Amniotic epithelial cell (primary cell): ENCODE data around the gene TSSK3.
A peak's percentile ranks its signal among the peaks of the same experiment; 100 is the strongest.

Experiments
- DNase-seq: peaks from one replicate; pipeline ENCODE4 v3.0.0-alpha.2; 2010; ENCODE audit warnings: low read depth

TSSK3 gene, protein sequence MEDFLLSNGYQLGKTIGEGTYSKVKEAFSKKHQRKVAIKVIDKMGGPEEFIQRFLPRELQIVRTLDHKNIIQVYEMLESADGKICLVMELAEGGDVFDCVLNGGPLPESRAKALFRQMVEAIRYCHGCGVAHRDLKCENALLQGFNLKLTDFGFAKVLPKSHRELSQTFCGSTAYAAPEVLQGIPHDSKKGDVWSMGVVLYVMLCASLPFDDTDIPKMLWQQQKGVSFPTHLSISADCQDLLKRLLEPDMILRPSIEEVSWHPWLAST

DNA sequence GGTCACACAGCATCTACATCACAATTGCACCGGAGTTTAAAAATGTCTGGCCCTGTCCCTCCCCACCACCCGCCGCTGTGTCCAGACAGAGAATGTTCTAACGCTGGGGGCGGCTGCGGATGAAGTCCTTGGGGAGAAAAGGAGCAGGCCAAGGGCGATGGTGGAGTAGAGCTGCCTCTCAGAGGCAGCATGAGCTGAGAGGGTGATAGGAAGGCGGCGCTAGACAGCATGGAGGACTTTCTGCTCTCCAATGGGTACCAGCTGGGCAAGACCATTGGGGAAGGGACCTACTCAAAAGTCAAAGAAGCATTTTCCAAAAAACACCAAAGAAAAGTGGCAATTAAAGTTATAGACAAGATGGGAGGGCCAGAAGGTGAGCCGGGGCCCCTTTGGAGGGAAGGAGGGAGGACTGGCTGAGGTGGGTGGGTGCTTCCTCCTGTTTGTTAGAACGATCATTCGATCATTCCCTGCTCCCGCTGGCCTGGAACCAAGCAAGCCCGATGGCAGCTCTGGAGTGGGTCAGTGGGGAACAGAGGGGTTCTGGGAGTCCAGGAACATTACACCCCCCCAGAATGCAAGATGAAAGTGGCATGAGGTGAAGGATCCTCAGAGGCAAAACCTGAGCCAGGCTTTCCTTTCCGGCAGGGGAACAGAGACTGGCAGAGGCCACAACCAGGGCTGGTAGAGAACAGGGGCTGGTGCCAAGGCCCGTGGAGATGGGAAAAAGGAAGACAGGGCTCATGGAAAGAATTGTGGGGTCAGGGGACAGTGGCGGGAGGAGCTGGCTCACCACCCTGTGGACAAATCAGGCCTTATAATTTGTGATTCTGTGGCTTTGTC, at the start of gene TSSK3, which contains the start of gene FAM229A:
Gene TSSK3 (plus strand): TSS at position 66 of the 840 bp plus-strand sequence. CDS start 163 bp downstream, at position 229.
Gene FAM229A (minus strand): TSS at position 12 of the 840 bp plus-strand sequence. CDS start 394 bp downstream, outside the sequence.
- DNase-seq, result no peak

GRCh38 chr1:32316903-32317277, 45.4 kb upstream of the TSSK3 start:
- no peak for DNase-seq

GRCh38 chr1:32318127-32318869, 44.0 kb upstream of the TSSK3 start:
- no peak for DNase-seq

DNA sequence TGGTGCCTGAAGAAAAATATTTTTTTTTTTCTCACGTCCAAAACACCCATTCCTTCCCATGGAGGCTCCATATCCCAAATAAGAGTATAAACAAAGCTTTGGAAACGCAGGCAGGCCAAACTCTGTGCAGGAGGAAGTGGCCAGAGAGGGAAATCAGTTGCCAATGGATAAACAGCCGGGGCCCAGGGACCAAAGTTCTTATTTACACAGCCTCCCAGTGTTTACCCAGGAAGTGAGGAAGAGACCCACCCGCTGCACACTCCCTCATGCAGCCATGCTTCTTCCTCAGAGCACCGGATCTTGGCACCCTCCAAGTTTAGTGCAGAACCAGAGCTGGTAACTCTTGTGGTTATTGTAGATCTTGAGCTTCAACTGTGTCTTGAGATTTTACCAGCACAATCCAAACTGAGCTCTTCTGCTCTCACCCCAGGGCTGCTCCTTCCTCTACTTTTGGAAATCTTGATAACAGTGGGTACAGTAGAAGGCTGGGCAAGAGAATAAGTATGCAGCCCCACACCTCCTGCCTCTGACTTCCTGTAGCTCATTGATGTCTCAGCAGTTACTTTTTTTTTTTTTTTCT, 40.5 kb upstream of the TSSK3 start:
- no peak for DNase-seq

DNA sequence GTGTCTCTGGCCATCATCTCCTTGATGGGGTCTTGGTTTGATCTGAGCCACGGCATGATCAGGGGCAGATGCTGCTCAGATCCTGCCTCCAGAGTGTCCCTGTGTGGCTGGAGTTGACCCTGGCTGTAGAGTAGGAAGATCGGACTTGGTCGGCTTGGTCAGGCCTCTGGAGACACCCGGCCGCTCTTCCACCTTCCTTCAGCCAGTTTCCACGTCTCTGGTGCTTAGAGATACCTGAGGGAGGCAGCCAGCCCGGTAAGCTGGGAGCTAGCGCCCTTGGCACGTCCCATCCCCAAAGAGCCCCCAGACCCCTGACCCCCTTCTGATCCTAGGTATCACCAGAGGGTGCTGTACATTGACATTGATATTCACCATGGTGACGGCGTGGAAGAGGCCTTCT, 35.1 kb upstream of the TSSK3 start:
- no peak for DNase-seq

- DNase-seq, result no peak
These were observed 32.3 kb upstream of the TSSK3 start for GRCh38 chr1:32329931-32330466.

- no peak for DNase-seq
These were observed 31.7 kb upstream of the TSSK3 start for GRCh38 chr1:32330558-32331151.

DNA sequence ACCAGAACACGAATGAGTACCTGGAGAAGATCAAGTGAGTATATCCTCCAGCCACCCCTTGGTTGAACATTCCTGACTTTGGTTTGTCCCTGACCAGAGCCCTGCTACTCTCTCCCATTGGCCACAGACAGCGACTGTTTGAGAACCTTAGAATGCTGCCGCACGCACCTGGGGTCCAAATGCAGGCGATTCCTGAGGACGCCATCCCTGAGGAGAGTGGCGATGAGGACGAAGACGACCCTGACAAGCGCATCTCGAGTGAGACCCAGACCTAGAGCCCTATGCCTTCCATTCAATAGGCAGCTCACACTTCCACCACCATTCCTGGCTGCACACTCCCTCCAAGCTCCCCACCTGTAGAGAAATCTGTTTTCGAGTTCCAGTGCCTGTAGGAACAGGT, 30.8 kb upstream of the TSSK3 start:
- DNase-seq, result no peak

DNA sequence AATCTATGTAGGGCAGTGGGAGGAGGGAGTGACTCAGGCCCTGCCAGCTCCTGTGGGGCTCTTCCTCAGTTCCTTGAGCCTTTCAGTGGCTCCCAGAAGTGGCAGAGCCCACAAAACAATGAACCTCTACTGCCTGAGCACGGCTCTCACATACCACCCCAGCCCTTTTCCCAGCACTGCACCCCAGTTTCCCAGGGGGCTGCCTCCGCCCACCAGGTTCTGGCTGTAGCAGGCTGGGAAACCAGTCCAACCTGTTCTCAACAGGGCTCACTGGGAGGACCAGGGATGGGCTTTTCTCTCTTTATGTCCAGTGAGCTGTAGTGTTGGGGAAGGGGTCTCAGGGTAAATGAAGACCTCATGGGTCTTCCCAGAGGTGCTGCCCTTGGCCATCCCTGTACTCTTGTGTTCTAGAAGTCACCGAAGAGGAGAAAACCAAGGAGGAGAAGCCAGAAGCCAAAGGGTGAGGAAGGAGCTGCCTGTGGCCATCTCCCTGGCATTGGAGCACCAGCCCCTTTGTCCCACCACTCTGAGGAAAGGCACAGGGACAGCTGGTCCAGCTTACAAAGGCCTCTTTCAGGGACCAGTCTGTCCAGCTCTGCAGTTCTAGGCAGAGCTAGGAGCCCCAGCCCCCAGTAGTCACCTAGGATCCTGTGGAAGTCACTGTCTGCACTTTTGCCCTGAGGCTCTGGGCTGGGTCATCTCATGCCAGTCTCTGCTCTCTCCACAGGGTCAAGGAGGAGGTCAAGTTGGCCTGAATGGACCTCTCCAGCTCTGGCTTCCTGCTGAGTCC, 29.9 kb upstream of the TSSK3 start:
- no peak for DNase-seq

DNA sequence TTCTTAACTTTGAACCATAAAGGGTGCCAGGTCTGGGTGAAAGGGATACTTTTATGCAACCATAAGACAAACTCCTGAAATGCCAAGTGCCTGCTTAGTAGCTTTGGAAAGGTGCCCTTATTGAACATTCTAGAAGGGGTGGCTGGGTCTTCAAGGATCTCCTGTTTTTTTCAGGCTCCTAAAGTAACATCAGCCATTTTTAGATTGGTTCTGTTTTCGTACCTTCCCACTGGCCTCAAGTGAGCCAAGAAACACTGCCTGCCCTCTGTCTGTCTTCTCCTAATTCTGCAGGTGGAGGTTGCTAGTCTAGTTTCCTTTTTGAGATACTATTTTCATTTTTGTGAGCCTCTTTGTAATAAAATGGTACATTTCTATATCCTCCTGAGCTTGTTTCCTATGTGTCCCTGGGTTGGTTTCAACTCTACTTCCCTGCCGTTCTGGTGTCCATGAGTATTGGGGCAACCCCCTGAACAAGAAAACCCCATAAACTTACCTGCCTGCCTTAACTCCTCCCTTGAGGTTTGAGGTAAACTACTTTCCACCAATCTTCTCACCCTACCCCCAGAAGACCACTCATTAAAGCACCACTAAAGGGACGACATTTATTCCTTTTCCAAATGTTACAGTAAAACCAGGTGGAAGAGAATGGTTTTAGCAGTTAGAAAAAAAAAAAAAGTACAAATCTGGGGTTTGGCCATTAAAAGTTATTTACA, 28.9 kb upstream of the TSSK3 start:
- DNase-seq, result no peak

DNA sequence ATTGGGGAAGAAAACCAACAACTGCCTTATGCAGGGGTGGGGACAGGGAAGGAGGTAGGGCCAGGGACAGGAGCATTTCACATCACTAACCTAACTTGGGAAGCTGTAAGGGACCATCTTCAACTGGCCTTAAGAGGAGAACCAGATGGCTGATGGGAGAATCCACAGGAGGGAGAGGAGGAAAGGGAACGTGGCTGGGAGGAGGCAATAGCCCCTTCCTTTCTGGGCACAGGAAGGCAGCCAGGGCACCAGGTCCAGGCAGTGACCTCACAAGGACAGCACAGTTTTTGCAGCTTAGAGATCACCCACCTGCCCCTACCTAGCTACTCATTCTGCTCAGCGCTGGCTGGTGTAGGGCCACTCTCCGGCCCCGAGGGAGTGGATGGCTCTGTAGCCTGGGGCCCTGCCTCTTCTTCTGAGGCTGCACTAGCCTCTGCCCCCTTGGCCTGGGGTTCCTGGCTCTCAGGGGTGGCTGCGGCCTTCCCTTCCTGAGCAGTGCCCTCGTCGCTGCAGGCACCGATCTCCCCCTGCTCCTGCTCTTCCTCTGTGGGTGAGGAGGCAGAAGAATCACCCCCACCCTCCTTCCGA, 28.0 kb upstream of the TSSK3 start:
- no peak for DNase-seq

DNA sequence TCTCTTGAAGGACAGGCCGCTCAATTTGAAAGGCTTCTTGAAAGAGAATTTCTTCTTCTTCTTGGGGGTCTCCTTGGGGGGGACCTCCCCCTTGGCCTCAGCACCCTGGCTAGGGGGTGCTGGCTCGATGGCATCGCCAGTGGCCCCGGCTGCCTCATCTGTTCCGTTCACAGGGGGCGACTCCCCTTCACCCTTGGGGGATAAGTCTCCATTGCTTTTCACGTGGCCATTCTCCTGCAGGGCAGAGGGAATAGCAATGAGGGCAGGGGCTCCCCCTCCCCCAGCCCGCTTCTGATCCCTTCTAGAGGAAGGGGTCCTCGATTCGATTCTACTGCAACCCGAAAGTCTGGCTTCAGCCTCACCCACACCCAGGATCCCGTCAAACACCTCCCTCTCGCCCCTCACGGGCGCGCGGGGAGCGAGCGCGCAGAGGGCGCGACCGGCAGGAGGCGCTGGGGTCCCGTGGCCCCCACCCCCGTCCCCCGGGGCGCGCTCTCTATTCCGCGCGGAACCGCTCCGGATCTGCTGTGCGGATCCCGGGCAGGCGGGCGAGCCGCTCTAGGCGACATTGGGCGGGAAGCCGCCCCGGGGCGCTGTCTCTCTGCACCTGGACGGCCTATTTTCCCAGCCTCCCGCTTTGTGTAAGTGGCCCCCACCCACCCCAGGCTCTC, 27.3 kb upstream of the TSSK3 start:
- no peak for DNase-seq

DNA sequence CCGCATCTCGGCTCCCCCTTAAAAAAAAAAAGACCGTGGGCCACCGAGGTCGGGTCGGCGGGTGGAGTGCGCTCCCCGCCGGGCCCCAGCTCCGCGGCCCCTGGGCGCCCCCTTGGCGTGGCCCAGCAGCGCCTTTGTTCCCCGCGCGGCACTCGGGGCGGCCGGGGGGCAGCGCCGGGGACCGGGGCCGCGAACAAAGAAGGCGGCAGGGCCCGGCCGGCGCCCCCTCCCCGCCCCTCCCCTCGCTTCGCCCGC, 26.9 kb upstream of the TSSK3 start:
- DNase-seq, result no peak

DNA sequence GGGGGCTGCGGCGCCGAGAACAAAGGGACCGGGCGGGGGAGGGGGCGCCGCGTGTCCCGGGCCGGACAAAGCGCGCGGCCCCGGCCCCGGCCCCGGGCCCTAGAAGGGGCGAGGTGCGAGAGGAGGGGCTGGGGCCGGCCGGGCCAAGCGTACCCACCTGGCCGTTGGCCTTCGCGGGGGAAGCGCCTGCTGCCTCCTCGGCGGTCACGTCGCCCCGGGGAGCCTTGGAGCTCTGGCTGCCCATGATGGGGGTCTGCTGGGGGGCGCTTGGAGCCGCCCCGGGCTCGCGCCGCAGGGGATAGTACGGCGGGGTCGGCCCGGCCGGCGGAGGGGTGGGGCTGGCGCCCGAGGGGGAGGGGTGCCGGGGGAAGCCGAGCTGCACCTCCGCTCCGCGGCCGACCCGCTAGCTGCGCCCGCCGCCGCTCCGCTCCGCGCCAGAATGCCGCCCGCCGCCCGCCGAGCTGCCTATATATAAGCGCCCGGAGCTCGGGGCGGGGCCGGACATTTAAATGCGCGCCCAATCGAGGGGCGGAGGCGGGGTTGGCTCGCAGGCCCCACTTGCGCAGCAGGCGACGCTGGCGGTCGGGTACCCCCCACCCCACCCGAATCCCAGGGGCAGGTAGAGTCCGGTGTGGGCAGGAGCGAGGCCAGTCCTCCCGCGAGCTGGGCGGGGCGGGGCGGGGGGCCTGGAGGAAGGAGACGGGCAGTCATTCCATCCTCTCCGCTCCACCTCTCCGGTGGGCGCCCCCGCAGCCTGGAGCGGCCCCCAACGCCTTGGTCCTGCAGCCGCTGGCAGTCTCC, 26.3 kb upstream of the TSSK3 start, which contains the start of gene MARCKSL1:
Gene MARCKSL1 (minus strand): TSS at position 444 of the 801 bp plus-strand sequence. CDS start 200 bp downstream, at position 244.
- DNase-seq, result peak; percentile 38

GRCh38 chr1:32336591-32336932, 25.8 kb upstream of the TSSK3 start:
- no peak for DNase-seq

GRCh38 chr1:32336963-32337675, 25.2 kb upstream of the TSSK3 start:
- no peak for DNase-seq

GRCh38 chr1:32337855-32338636, 24.3 kb upstream of the TSSK3 start:
- DNase-seq, result no peak
